Measurements from ENCODE around the gene CDK14.

GRCh38 chr7:91185771-91186170, 589.6 kb downstream of the CDK14 start:
- TF ChIP-seq RBBP5 (IDR thresholded peaks at IDR 0.05; ENCODE audit: borderline replicate concordance, low read depth, low read length) (no peak), CTCF (IDR thresholded peaks at IDR 0.05; ENCODE audit: control extremely low read depth in 1 of 3, insufficient read depth in 1 of 3, low read depth in 1 of 3, low read length in 3 of 3) (no peak), SUZ12 (IDR thresholded peaks at IDR 0.05; ENCODE audit: low read length) (no peak), YY1 (IDR thresholded peaks at IDR 0.05; ENCODE audit: low read depth, low read length) (no peak)
